GM12878 (cell line): ENCODE data around the gene NAV2. TPM values are rescaled to one million over a fixed set of nuclear protein-coding genes. Genes with fewer than 3 reads are reported as not detected.
A peak's percentile ranks its signal among the peaks of the same experiment; 100 is the strongest.

Experiments
- ATAC-seq: fragments of 200-7000 bp; cut with Tn5 transposase; 3 replicates; pipeline ENCODE4 v1.9.1; 2020; ENCODE audit warnings: mild to moderate bottlenecking, moderate library complexity
- BruUV-seq: library from RNA; stranded (reverse); fragments of 400-500 nt; replicated peaks from 2 replicates; lab custom pipeline; 2021; lab: Mats Ljungman, UMichigan
- CTCF ChIA-PET: fragments of 300-600 bp; sonication (Branson Sonifier 250); formaldehyde crosslinking; extraction: SDS; loops from one replicate; lab custom pipeline; 2021; ENCODE audit warnings: inconsistent platforms; lab: Yijun Ruan, JAX
- POLR2A ChIA-PET: fragments of 350-600 bp; formaldehyde crosslinking; extraction: SDS; loops from one replicate; lab custom pipeline; 2021; ENCODE audit warnings: inconsistent platforms; lab: Charles Lee
- RAD21 ChIA-PET: fragments of 300-600 bp; sonication (Branson Sonifier 250); formaldehyde crosslinking; loops from one replicate; lab custom pipeline; 2023; ENCODE audit warnings: antibody characterized with exemption; ENCODE audit not compliant: unreplicated experiment; lab: Charles Lee
- SMC1A ChIA-PET: fragments of 300-600 bp; sonication (Branson Sonifier 250); formaldehyde crosslinking; loops from one replicate; lab custom pipeline; 2023; ENCODE audit not compliant: unreplicated experiment, uncharacterized antibody; lab: Charles Lee
- DNase-seq: peaks from one replicate; pipeline ENCODE4 v3.0.0-alpha.2; 2011; ENCODE audit warnings: low read depth, low spot score
- FAIRE-seq: peaks from 3 replicates; lab custom pipeline; 2011; peaks lifted over from hg19 to GRCh38; lab: Jason Lieb, UNC
- H2AFZ ChIP-seq: 2 replicates; pipeline ENCODE4 v1.6.0; 2011; ENCODE audit warnings: low read depth, low read length, control low read depth; ENCODE audit not compliant: control insufficient read depth
- H3K27ac ChIP-seq: 2 replicates; pipeline ENCODE4 v1.5.1; 2011; ENCODE audit warnings: control low read depth; ENCODE audit not compliant: control insufficient read depth, insufficient read depth
- H3K27me3 ChIP-seq, 2 experiments: replicated peaks in 1 of 2; 2 replicates each; pipeline versions ENCODE4 v1.6.0 to v1.6.1; 2011; ENCODE audit warnings: low read length in 1 of 2; ENCODE audit not compliant: control insufficient read depth in 2 of 2, insufficient read depth in 2 of 2
- H3K36me3 ChIP-seq, 2 experiments: 2 replicates each; pipeline ENCODE4 v1.5.1; 2011; ENCODE audit warnings: low read length in 1 of 2; ENCODE audit not compliant: control insufficient read depth in 2 of 2, insufficient read depth in 2 of 2
- H3K4me1 ChIP-seq: 2 replicates; pipeline ENCODE4 v1.6.1; 2011; ENCODE audit warnings: mild to moderate bottlenecking, low read length, moderate library complexity, mixed read lengths; ENCODE audit not compliant: control insufficient read depth, insufficient read depth
- H3K4me2 ChIP-seq: 2 replicates; pipeline ENCODE4 v1.6.0; 2011; ENCODE audit warnings: control low read depth; ENCODE audit not compliant: control insufficient read depth, insufficient read depth
- H3K4me3 ChIP-seq: fragments of 200-600 bp; sonication (generic); 2 replicates; pipeline ENCODE4 v1.5.1; 2016
- H3K79me2 ChIP-seq: 2 replicates; pipeline ENCODE4 v1.6.0; 2011; ENCODE audit warnings: low read length; ENCODE audit not compliant: control insufficient read depth, insufficient read depth
- H3K9ac ChIP-seq: 2 replicates; pipeline ENCODE4 v1.8.0; 2011; ENCODE audit warnings: low read length, control low read depth, mixed read lengths; ENCODE audit not compliant: control insufficient read depth, insufficient read depth
- H3K9me3 ChIP-seq: replicated peaks from 3 replicates; pipeline ENCODE4 v1.5.1; 2011; ENCODE audit warnings: mild to moderate bottlenecking, low read length; ENCODE audit not compliant: control insufficient read depth, insufficient read depth
- H4K20me1 ChIP-seq: 2 replicates; pipeline ENCODE4 v1.6.0; 2011; ENCODE audit not compliant: control insufficient read depth, insufficient read depth
- CBX5 ChIP-seq: sonication (generic); IDR thresholded peaks from 2 replicates; pipeline ENCODE4 v1.6.1; 2016; ENCODE audit warnings: low read depth, moderate library complexity, mild to moderate bottlenecking, inconsistent platforms
- IKZF1 ChIP-seq: fragments of 450-650 bp; conservative IDR thresholded peaks from 2 replicates; pipeline ENCODE4 v1.6.1; 2017; ENCODE audit warnings: antibody characterized with exemption, mild to moderate bottlenecking
- KAT2A ChIP-seq: conservative IDR thresholded peaks from 2 replicates; pipeline ENCODE4 v1.6.1; 2011; ENCODE audit warnings: low read depth, low read length; ENCODE audit not compliant: control insufficient read depth
- NR2C1 ChIP-seq: fragments of 450-650 bp; IDR thresholded peaks from 2 replicates; pipeline ENCODE4 v1.6.1; 2017; ENCODE audit warnings: antibody characterized with exemption, mild to moderate bottlenecking, moderate library complexity
- NR2C2 ChIP-seq: IDR thresholded peaks from 2 replicates; pipeline ENCODE4 v1.6.1; 2011; ENCODE audit warnings: borderline replicate concordance, low read depth; ENCODE audit not compliant: control insufficient read depth, insufficient read length
- NR2F1 ChIP-seq: fragments of 450-650 bp; conservative IDR thresholded peaks from 2 replicates; pipeline ENCODE4 v1.6.1; 2017; ENCODE audit warnings: mild to moderate bottlenecking
- RBBP5 ChIP-seq: fragments of 200-600 bp; sonication (generic); conservative IDR thresholded peaks from 2 replicates; pipeline ENCODE4 v1.6.1; 2016
- ZNF622 ChIP-seq: fragments of 450-650 bp; IDR thresholded peaks from 2 replicates; pipeline ENCODE4 v1.6.1; 2017; ENCODE audit warnings: mild to moderate bottlenecking, inconsistent platforms
- WGBS: methylation state at CpG from one replicate; pipeline ENCODE4 v1.1.6; 2016; ENCODE audit warnings: low lambda C conversion rate; ENCODE audit not compliant: insufficient replicate concordance, insufficient coverage; ENCODE audit errors: missing lambda C conversion rate; 5-methylcytosine and 5-hydroxymethylcytosine counted together
- in situ Hi-C: fragments of 300-500 bp; cut with MboI; formaldehyde crosslinking; loops from 9 replicates; pipeline ENCODE4 v1.14.3; 2018; ENCODE audit warnings: mixed read lengths
- intact Hi-C: fragments of 100-400 bp; cut with micrococcal nuclease; formaldehyde crosslinking; loops from one replicate; pipeline ENCODE4 v1.14.2; 2022; ENCODE audit not compliant: unreplicated experiment
- polyA plus RNA-seq, 11 experiments: library from polyadenylated mRNA; depleted of rRNA in 4 of 11; unstranded in 6 of 11; stranded (reverse) in 5 of 11; fragments of >200 nt; fragmentation: Nextera tagmentation in 4 of 11; fragmentation: Illumina TruSeq in 1 of 11; extraction: Ambion mirVana in 4 of 11; extraction: Trizol in 1 of 11; gene quantifications; 1 replicate in 1 of 11; 2 replicates in 10 of 11; pipeline versions ENCODE4 v1.2.1 to v1.2.3, GENCODE V29; 2011 to 2016; ENCODE audit warnings: inconsistent platforms in 2 of 11, missing spikeins in 2 of 11, low read depth in 1 of 11
- total RNA-seq, 4 experiments: library from RNA; depleted of rRNA in 3 of 4; stranded (reverse); fragments of >200 nt in 3 of 4; fragmentation: Illumina TruSeq in 1 of 4; extraction: Trizol in 1 of 4; gene quantifications; 2 replicates each; pipeline versions ENCODE4 v1.2.1 to v1.2.3, GENCODE V29; 2013 to 2021
- TF ChIP-seq, protein P1 (sequence below): fragments of 450-650 bp; IDR thresholded peaks from 2 replicates; pipeline ENCODE4 v1.6.1; 2017; ENCODE audit warnings: mild to moderate bottlenecking, low read depth, inconsistent platforms; ENCODE audit not compliant: poor library complexity, severe bottlenecking

NAV2 gene
- total and polyA plus RNA-seq, 10 of the 15 experiments (the other 5 are each of a cell fraction or from before 2014, with no cell fraction given), result 0.35 to 6.1 (median 1.1) TPM

DNA sequence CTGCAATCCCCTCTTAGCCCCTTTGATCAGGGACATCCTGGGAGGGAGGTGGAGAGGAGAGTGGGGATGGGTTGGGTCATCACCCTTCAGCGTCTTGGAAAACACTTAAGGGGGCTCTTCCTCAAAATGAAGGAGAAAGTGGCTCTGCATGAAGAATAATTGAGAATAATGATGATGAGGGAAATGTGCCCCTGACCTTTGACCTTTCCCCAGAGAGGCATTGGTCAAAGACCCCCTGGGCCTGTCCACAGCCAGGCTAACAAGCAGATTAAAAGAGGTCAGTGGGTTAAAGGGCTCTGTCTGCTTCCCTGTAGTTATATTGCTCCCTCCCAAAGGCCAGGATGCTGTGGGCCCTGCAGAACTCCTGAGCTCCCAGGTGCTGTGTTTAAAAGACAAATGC, 68.7 kb downstream of the NAV2 start:
- no peak for FAIRE-seq
- ChIA-PET RAD21 (interaction anchor here (5.2 kb wide), 1 partner anchor 10 kb away, joined by 37 read pairs; no protein-coding TSS in a partner anchor), SMC1A (interaction anchor here (1.2 to 2.0 kb wide), 3 partner anchors 9 to 14 kb away, joined by 3 to 6 read pairs (median 3); no protein-coding TSS in a partner anchor), CTCF (interaction anchor here (0.9 to 2.0 kb wide), 4 partner anchors 10 to 224 kb away, joined by 3 to 9 read pairs (median 4); no protein-coding TSS in a partner anchor), POLR2A (interaction anchor here (1.2 to 1.7 kb wide), 2 partner anchors 9 to 14 kb away, joined by 4 to 6 read pairs; no protein-coding TSS in a partner anchor)
- ATAC-seq, result no peak
- H3K4me2 ChIP-seq, result no peak overlapping the region
- H4K20me1 ChIP-seq, result no peaks in the 10 kb centered on the region
- H2AFZ ChIP-seq, result no peak overlapping the region
- no peak overlapping the region for H3K4me3 ChIP-seq
- no peak overlapping the region for H3K9ac ChIP-seq
- no peak overlapping the region for H3K27ac ChIP-seq
- H3K36me3 ChIP-seq, result no peaks in the 10 kb centered on the region
- 89% methylated on average over 1 of the region's 1 CpG for WGBS
- no peak for DNase-seq
- no peaks in the 10 kb centered on the region for H3K27me3 ChIP-seq
- BruUV-seq, result no TSS peak
- TF ChIP-seq NR2F1 (peak; percentile 70), NR2C2 (peak; percentile 33), KAT2A (no peak), NR2C1 (peak; percentile 13; the same call in 1 of the 2 replicates)
- no peaks in the 10 kb centered on the region for H3K9me3 ChIP-seq
- H3K79me2 ChIP-seq, result no peaks in the 10 kb centered on the region; the same call in 1 of the 2 replicates
- in situ Hi-C loops (no loop called here), intact Hi-C loops (no loop called here)
- peaks cover 8% of the 10 kb centered on the region for H3K4me1 ChIP-seq

DNA sequence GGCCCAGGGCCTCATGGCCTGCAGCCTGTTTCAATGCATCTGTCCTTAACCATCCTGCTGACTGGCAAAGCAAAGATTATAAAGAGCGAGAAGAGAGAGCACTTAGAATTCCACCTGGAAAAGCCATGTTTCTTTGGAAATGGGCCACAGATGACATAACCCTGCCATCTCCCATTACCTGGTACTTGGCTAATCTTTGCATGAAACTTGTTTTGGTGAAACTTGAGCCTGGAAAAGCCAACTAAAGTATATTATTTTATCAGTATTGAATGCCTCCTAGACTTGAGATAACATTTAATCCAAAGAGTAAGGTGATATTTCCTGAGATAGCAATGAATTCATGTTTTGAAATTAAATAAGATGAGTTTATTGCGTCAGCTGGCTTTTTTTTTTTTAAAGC, 72.6 kb downstream of the NAV2 start:
- no peak overlapping the region for H3K4me2 ChIP-seq
- no peak for FAIRE-seq
- CTCF ChIA-PET, result interaction anchor here (1.2 kb wide), 1 partner anchor 13 kb away, joined by 3 read pairs; no protein-coding TSS in a partner anchor
- BruUV-seq, result no TSS peak
- WGBS, result 30% methylated on average over 2 of the region's 2 CpGs
- H3K9me3 ChIP-seq, result no peaks in the 10 kb centered on the region
- H3K27ac ChIP-seq, result no peak overlapping the region
- POLR2A ChIA-PET, result no interaction called here
- TF ChIP-seq CBX5, result no peak
- no peak for TF ChIP-seq ZNF622
- TF ChIP-seq IKZF1, result no peak
- TF ChIP-seq, protein P1, sequence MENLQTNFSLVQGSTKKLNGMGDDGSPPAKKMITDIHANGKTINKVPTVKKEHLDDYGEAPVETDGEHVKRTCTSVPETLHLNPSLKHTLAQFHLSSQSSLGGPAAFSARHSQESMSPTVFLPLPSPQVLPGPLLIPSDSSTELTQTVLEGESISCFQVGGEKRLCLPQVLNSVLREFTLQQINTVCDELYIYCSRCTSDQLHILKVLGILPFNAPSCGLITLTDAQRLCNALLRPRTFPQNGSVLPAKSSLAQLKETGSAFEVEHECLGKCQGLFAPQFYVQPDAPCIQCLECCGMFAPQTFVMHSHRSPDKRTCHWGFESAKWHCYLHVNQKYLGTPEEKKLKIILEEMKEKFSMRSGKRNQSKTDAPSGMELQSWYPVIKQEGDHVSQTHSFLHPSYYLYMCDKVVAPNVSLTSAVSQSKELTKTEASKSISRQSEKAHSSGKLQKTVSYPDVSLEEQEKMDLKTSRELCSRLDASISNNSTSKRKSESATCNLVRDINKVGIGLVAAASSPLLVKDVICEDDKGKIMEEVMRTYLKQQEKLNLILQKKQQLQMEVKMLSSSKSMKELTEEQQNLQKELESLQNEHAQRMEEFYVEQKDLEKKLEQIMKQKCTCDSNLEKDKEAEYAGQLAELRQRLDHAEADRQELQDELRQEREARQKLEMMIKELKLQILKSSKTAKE, result no peak
- no peak for TF ChIP-seq RBBP5
- TF ChIP-seq, all 136 proteins: peak for 0
- Histone ChIP-seq H3K9ac (no peak overlapping the region), H4K20me1 (no peaks in the 10 kb centered on the region), H3K79me2 (no peaks in the 10 kb centered on the region), H3K27me3 (no peaks in the 10 kb centered on the region), H3K4me1 (no peaks in the 10 kb centered on the region), H3K36me3 (no peaks in the 10 kb centered on the region), H2AFZ (no peak overlapping the region), H3K4me3 (no peak overlapping the region)
- intact Hi-C loops (no loop called here), in situ Hi-C loops (no loop called here)
- ATAC-seq, result no peak
- SMC1A ChIA-PET, result no interaction called here
- DNase-seq, result no peak
- RAD21 ChIA-PET, result interaction anchor here (1.3 kb wide), 1 partner anchor 13 kb away, joined by 5 read pairs; no protein-coding TSS in a partner anchor
